GM12801 (cell line): ENCODE results near the gene ID2.

Experiments
- TF ChIP-seq, protein P1 (sequence below): IDR thresholded peaks from one replicate; pipeline ENCODE4 v1.5.1; 2011; ENCODE audit warnings: control low read depth; ENCODE audit not compliant: insufficient read length; ENCODE audit errors: extremely low read depth

ID2 gene

DNA sequence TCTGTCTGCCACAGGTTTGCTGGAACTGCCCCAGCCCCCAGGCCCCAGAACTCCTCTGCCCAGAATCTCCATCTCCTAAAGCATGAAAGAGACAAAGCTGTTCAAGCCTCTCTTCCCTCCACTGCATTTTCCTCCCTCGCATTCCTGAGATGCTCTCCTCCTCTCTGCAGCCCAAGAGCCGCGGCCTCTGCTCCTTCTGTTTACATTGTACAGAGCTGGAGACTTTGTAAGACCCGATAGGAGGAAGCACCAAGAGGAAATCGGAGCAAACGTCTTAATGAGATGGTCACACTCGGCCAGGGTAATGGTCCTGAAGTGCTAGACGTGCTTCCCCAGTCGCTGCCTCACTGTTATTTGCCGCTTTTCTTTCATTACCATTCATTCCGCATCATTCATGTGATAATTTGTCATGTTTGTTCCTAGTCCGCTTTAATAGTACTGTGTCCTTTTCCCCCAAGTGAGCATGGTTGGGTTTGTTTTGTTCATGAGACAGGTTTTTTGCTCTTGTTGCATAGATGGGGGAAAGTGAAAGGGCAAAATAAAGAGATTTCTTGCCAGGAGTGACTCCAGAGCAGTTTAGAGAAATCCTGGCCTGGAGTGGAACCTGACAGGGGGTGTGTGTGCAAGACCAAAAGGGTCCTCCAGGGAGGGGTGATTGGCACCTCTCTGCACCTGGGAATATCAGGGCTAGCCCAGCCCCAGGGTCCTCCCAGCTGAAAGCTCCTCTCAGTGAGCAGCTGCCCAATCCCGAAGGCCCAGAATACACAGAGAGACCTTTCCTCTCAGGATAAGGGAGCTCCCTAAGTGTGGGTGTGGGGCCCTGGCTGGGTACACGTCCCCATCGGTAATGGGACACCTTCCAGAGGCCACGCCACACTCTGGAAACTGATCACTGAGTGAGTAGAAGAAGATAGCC is 44.9 kb upstream of the ID2 start:
- TF ChIP-seq, protein P1, sequence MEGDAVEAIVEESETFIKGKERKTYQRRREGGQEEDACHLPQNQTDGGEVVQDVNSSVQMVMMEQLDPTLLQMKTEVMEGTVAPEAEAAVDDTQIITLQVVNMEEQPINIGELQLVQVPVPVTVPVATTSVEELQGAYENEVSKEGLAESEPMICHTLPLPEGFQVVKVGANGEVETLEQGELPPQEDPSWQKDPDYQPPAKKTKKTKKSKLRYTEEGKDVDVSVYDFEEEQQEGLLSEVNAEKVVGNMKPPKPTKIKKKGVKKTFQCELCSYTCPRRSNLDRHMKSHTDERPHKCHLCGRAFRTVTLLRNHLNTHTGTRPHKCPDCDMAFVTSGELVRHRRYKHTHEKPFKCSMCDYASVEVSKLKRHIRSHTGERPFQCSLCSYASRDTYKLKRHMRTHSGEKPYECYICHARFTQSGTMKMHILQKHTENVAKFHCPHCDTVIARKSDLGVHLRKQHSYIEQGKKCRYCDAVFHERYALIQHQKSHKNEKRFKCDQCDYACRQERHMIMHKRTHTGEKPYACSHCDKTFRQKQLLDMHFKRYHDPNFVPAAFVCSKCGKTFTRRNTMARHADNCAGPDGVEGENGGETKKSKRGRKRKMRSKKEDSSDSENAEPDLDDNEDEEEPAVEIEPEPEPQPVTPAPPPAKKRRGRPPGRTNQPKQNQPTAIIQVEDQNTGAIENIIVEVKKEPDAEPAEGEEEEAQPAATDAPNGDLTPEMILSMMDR = no peak

DNA sequence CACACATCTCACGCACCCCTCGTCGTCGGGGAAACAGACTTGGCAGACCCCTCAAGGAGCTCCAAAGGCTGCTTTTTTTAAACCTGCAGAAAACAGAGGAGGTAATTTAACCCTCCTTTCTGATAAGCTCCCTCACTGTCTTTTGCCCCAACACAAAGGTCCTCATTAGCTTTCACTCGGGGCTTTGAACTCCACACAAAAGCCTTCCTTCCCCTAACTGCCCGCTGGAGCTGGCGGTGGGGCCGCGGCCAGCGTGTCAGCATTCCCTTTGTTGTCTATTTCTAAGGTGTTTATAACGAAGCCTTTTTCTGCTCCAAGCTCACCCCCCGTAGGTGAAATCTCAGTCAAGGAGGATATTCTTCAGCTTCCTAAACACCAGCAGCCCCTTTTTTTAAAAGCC is 43.5 kb upstream of the ID2 start:
- TF ChIP-seq, protein P1 = no peak

DNA sequence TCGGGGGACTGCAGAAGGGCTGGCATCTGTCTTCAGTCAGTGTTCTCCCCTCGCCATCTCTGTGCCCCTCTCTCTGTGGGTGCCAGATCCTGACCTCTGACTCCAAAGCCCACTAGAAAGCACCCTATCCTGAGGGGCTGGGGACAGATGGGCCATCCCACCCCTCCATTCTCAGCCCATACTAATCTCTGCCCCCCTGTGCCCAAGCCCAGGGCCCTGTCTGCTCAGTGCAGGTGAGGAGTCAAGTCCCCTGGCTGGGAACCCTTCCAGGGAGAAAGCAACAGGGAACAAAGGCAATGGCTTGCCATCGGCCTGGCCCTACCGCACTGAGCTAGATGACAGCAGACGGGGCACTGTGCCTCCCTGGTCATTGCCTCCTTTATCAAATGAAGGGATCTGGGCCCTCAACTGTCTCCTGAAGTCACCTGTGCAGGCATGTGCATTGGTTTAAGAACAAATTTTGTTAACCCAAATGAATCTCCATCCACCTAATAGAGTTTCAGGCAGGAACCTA is 42.7 kb upstream of the ID2 start:
- TF ChIP-seq, protein P1 = no peak

DNA sequence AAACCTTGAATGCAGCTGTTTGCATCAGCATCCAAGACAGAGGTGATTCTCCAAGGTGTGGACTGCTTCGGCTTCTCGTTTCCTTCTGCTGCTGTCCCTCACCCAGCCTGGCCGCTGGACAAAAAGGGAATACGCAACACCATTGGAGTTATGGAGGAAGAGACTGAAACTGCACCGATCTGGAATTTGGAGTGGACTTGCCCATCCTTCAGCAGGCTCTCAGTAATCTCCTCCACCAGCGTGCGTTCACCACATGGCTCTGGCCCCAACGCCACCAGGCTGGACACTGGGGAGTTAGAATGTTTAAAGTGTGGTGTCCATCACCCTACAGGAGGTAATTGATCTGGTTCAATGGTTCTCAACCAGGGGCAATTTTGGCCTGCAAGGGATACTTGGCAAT is 41.4 kb upstream of the ID2 start:
- TF ChIP-seq, protein P1 = no peak

DNA sequence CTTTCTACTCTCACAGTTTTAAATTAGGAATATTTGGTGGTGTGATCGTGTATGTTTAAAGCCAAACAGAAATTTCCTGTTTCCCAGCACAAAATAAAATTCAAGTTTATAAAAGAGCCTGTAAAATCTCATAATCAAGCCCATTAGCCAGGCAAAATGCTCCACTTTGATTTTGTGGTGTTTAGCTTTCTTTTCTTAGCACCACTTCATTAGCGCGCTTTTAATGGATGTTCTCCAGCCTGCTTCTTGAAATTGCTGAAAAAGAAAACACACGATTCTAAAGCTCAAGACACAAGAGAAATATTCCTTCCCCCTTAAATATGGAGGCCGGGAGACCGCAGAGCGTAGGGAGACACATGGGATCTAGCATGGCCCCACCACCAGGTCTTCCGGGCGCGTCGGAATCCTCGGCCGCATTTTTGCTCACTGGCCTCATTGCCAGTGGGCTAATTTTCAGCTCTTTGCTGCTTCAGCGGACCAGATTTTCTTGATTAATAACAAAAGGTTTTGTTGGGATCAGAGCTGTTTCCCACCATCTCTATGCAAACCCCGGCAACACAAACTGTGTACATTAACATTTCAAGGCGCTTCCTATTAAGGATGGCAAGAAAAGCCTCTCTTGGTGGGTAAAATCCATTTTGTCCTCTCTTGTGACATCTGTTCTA is 40.4 kb upstream of the ID2 start:
- TF ChIP-seq, protein P1 = no peak

DNA sequence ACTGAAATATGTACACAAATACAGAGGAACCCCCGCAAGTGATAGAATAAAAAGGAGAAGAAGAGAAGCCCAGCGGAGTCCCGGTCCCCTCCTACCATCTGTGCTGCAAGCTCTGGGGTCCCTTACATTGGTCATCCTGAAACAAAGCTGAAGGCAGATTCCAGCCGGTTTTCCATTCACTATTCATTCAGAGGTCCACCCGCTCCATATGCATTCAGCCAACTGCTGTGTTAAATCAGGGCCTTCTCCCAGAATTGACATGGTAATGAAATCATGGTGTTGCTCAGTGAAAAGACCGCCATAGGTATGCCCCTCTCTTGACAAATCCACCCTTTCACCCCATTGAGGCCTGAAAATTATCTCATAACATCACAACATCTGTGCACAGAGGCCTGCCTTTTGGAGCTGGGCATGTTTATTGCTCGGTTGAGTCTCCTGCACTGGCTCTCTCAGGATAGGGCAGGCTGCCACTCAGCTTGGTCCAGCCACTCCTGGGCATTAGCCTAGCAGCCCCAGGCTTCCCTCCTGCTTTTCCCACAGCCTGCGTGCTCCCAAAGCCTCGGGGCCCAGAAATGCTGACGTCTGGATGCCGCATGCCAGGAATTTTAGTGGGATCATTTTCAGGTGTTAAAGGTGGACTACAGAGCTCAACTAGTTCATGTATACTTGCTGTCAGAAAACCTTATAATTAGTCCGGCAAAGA is 39.3 kb upstream of the ID2 start:
- TF ChIP-seq, protein P1 = no peak
